GM19468 (cell line): ENCODE measurements around the gene ACKR1.

Experiments
- ATAC-seq: cut with Tn5 transposase; IDR thresholded peaks from one replicate; pipeline ENCODE4 v1.9.1; 2021; ENCODE audit warnings: mild to moderate bottlenecking, moderate library complexity, moderate number of reproducible peaks; ENCODE audit not compliant: unreplicated experiment; ENCODE audit errors: extremely low read depth

The ACKR1 gene

DNA sequence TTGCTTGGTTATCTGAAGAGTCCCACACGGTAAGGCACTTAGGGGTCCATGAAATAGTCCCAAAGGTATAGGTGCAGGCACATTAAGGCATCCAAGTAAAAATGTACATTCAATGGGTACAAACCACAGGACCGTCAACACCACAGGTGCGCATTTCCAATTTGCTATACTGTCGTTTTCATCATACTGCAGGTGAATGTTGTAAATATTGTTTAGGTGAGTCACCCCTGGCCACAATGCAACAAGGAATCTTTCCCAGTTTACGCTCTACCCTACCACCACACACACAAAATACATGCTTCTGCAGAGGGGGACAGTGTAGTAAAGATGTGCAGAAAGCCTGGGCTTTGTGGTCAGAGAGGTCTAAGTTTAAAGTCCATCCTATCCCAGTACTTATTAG, 19.6 kb upstream of the ACKR1 start:
- ATAC-seq = no peak

DNA sequence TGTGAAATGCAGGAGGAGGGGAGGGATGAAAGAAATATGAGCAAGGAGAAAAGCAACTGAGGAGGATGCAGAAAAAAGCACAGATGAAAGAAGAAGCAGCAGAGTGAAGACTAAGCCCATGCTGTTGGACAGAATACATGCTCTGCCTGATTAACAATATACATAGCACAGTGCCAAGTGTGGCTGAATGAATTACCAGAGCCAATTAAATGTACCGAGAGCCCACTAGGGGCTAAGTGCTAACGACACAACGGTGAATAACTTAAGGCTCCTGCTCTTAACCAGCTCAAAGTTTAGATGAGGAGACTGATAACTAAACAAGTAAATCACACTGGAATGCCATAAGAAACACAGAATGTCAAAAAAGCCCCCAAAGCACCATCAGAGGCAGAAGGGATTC, 17.6 kb upstream of the ACKR1 start:
- no peak for ATAC-seq

DNA sequence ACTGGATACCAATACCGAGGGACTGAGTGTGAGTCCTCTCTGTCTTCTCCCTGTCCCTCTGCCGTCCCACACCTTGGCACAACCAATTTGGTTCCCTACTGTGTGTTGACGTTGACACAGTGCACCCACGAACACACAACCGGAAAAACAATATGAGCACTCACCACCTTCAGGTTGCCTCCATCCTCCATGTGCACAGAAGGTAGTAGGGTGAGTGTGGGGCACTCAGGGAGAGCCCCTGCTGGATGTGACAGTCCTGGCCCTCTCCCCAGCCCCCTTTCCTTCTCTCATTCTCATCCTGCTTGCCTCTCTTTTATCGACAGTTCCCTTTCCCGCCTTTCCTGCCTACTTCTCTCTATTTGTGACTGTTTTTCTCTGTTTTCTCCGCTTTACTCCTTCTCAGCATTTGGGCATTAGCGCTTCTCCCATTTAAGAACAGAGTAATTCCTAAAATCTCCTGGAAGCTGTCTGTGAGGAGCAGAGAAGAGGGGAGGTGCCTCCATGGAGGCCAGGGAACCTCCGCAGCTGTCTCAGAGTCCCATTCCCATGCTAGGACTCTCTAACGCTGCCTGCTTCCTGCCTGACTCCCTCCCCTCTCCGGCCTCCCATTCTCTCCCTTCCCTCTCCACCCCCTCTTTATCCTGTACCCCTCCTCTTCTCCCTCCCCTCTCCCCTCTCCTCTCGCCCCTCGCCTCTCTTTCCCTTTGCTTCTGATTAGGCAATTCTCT, 16.9 kb upstream of the ACKR1 start:
- no peak for ATAC-seq

- ATAC-seq = no peak
Measured at GRCh38 chr1:159188375-159188788, 16.3 kb upstream of the ACKR1 start.

DNA sequence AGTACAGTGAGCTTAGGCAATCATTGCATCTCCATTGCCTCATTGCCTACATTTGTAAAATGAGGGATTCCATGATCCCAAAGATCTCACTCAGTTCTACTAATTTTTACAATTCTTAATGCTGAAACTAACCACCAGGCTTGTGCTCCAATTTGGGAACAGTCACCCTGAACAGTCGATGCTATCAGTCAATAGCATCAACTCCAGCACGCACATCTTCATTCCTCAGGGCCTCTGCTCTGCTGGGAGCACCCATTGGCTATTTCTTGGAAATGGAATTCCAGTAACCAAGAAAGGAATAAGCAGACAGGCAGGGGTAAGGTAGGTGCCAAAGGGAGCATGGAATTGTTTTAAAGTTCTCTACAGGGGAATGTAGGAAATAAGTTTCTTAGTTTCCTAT, 14.2 kb upstream of the ACKR1 start:
- no peak for ATAC-seq

GRCh38 chr1:159196543-159196942, 8.1 kb upstream of the ACKR1 start:
- no peak for ATAC-seq

- ATAC-seq = no peak
Measured at GRCh38 chr1:159197561-159198557, 6.8 kb upstream of the ACKR1 start.

DNA sequence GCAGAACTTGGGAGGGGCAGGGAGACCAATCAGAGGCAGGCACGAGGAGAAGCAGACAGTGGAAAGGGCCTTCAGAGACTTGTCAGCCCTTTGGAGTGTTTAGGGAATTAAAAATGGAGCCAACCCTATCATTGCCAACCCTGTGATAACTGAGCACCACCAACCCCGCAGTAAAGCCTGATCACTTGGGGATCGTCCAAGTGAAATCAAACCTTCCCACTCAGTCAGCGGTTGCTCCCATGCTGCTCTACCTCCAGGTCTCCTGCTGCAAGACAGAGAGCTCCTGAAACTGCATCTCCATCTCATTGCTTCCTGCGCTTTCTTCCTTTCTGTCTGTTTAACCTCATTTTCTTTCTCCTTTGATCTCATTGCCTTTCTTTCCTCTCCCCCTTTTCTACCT, 4.8 kb upstream of the ACKR1 start:
- ATAC-seq = no peak

- no peak for ATAC-seq
Measured at GRCh38 chr1:159200769-159201168, 3.9 kb upstream of the ACKR1 start.

GRCh38 chr1:159201642-159202041, 3.0 kb upstream of the ACKR1 start:
- no peak for ATAC-seq

DNA sequence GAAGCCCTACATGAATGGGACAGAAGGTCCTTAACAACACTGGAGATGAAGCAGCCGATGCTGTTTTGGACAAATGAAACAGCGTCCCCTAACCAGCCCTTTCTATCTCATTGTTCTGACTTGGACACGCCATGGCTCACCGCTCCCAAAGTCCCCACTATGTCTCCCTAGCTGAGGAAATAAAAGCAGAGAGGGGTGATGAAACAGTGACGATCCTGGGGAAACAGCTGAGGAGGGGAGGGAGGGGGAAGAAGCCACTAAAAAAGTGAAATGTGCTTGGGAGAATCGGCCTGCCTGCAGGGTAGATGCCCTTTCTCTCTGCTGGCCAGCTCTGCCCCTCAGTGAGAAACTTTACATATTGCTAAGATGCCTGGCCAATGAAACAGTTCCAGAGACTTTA, 1.1 kb upstream of the ACKR1 start:
- no peak for ATAC-seq

GRCh38 chr1:159205225-159205624, 550 bp downstream of the ACKR1 start:
- no peak for ATAC-seq

DNA sequence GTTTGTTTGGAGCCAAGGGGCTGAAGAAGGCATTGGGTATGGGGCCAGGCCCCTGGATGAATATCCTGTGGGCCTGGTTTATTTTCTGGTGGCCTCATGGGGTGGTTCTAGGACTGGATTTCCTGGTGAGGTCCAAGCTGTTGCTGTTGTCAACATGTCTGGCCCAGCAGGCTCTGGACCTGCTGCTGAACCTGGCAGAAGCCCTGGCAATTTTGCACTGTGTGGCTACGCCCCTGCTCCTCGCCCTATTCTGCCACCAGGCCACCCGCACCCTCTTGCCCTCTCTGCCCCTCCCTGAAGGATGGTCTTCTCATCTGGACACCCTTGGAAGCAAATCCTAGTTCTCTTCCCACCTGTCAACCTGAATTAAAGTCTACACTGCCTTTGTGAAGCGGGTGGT, 1.4 kb downstream of the ACKR1 start:
- no peak for ATAC-seq

DNA sequence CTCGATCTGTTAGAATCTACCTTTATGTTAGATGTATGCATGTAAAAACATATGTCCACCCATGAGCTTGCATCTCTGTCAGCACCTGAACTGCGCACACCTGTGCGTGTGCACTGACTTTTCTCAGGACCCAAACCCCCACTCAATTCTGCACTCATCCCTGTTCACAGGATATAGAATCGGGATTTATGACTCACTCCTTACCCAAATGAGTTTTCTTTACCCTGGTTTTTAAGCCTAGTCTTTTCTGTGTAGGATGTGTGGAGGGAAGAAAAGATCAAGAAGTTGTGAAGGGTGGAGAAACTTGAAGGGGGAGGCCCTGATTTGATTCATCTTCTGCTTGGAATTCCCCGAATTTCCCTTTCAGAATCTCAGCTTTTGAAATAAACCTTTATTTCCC, 2.4 kb downstream of the ACKR1 start:
- no peak for ATAC-seq

DNA sequence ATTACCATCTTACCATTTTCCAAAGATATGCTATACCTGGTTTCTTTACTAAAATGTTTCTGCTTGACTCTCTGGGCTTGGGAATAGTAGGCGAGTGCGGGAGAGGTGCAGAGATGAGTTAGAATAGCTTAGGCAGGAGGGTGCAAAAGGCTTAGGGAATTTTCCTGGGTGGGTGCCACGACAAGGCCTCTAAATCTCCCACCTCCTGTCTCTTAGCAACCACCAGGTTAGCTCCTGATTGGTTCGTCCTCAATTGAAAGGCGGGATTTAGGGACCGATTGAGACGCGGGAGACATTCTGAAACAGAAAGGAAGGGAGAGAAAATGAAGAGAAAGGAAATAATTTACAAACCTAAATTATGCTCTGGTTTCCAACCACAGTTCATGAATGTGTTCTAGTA, 3.1 kb downstream of the ACKR1 start:
- no peak for ATAC-seq

GRCh38 chr1:159208175-159208825, 3.6 kb downstream of the ACKR1 start:
- no peak for ATAC-seq

DNA sequence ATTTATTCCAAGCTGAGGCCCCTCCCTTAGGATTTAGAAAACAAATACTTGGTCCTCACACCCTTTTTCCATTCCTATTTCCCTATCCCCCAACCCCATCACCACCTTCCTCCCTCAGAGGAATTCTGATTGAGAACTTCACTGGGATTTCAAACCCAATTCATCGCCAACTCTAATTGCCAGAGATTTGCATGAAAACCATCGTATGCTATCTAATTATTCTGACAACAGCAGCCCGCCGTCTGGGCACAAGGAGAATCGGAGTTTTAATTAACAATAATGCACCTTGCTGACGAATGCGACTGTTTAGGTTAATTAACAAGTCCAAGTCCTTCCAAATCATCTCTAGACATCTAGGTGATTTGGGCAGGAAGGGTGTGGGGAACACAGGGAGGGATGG, 4.4 kb downstream of the ACKR1 start:
- no peak for ATAC-seq

- ATAC-seq = no peak
Measured at GRCh38 chr1:159211331-159212136, 6.9 kb downstream of the ACKR1 start.

- no peak for ATAC-seq
Measured at GRCh38 chr1:159212596-159212995, 7.9 kb downstream of the ACKR1 start.

DNA sequence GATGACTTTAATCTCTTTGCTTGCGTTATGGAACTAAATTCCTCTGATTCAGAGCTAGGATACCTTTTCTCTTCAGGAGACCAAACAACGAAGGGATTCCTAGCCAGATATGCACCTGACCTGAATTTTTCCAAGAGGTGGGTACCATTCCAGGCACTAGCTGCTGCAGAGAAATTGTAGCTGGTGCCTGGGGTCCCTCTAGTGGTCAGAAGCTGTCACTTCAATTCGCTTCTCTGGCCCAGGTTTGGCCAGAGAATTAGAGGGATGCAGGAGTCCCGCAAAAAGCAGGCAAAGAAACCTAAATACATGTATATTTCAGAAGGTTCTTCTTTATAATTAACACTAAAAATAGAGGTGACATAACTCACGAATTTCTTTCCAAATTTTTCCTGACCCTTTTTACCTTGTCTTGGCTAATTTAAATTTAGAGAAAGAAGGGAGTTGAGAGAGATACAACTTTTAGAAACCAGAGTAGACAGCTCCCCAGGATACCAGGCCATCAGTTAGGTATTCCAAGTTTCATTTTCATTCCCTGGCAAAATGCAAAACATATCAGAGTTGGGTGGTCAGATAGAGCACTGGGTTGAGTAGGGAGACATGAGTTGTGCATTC, 9.6 kb downstream of the ACKR1 start:
- ATAC-seq = no peak
